OCI-LY7 (cell line): ENCODE measurements around the gene GLT8D2. TPM values are rescaled to one million over a fixed set of nuclear protein-coding genes. Genes with fewer than 3 reads are reported as not detected.

Source experiments
- BruUV-seq: library from RNA; stranded (reverse); fragments of 400-500 nt; replicated peaks from 2 replicates; lab custom pipeline; 2021; lab: Mats Ljungman, UMichigan
- CTCF ChIA-PET: fragments of 300-600 bp; sonication (Branson Sonifier 250); formaldehyde crosslinking; loops from one replicate; lab custom pipeline; 2022; ENCODE audit warnings: antibody characterized with exemption; ENCODE audit not compliant: unreplicated experiment; lab: Charles Lee
- POLR2A ChIA-PET: fragments of 300-600 bp; sonication (Branson Sonifier 250); formaldehyde crosslinking; loops from one replicate; lab custom pipeline; 2022; ENCODE audit warnings: antibody characterized with exemption; lab: Charles Lee
- DNase-seq: peaks from one replicate; pipeline ENCODE4 v3.0.0-alpha.2; 2015; ENCODE audit warnings: low spot score
- H2AFZ ChIP-seq: fragments of 200-600 bp; sonication (generic), shearing (Covaris generic); 2 replicates; pipeline ENCODE4 v1.6.1; 2014; ENCODE audit warnings: mild to moderate bottlenecking, antibody characterized with exemption, low read length, moderate library complexity
- H3K27ac ChIP-seq: fragments of 200-600 bp; sonication (generic); 2 replicates; pipeline ENCODE4 v1.5.1; 2014; ENCODE audit warnings: mixed run types, low read depth, mild to moderate bottlenecking, moderate library complexity, low read length, inconsistent platforms; ENCODE audit not compliant: poor library complexity, severe bottlenecking
- H3K36me3 ChIP-seq: fragments of 200-600 bp; sonication (generic); 2 replicates; pipeline ENCODE4 v1.6.1; 2014; ENCODE audit warnings: mild to moderate bottlenecking, antibody characterized with exemption, low read length, moderate library complexity, mixed read lengths; ENCODE audit not compliant: insufficient read depth
- H3K4me1 ChIP-seq: fragments of 200-600 bp; sonication (generic); 2 replicates; pipeline ENCODE4 v1.5.1; 2014; ENCODE audit warnings: mild to moderate bottlenecking, low read length; ENCODE audit not compliant: insufficient read depth, poor library complexity, severe bottlenecking
- H3K4me2 ChIP-seq: fragments of 200-600 bp; sonication (generic); 2 replicates; pipeline ENCODE4 v1.6.1; 2014; ENCODE audit warnings: mild to moderate bottlenecking, low read length
- H3K4me3 ChIP-seq: fragments of 200-600 bp; sonication (generic); 2 replicates; pipeline ENCODE4 v1.5.1; 2014; ENCODE audit warnings: mild to moderate bottlenecking, low read depth, low read length; ENCODE audit not compliant: poor library complexity, severe bottlenecking
- H3K79me2 ChIP-seq: fragments of 200-600 bp; sonication (generic); 2 replicates; pipeline ENCODE4 v1.6.1; 2016; ENCODE audit warnings: low read depth, mild to moderate bottlenecking, low read length, moderate library complexity, mixed read lengths; ENCODE audit not compliant: insufficient read depth
- H3K9me2 ChIP-seq: fragments of 200-600 bp; sonication (generic); 2 replicates; pipeline ENCODE4 v1.6.1; 2016; ENCODE audit warnings: mild to moderate bottlenecking, low read length, mixed read lengths; ENCODE audit not compliant: insufficient read depth
- H3K9me3 ChIP-seq: fragments of 200-600 bp; sonication (generic); 2 replicates; pipeline ENCODE4 v1.6.1; 2014; ENCODE audit warnings: mild to moderate bottlenecking, mixed run types, low read length, mixed read lengths
- H4K20me1 ChIP-seq: fragments of 200-600 bp; sonication (generic); 2 replicates; pipeline ENCODE4 v1.6.1; 2014; ENCODE audit warnings: mild to moderate bottlenecking, antibody characterized with exemption, low read length, moderate library complexity, mixed read lengths; ENCODE audit not compliant: insufficient read depth
- EZH2phosphoT487 ChIP-seq: fragments of 200-600 bp; sonication (generic); IDR thresholded peaks from 2 replicates; pipeline ENCODE4 v1.6.1; 2018; ENCODE audit warnings: low read depth, borderline replicate concordance, mild to moderate bottlenecking, mixed run types, antibody characterized with exemption, low read length, moderate library complexity, mixed read lengths
- intact Hi-C: fragments of 100-400 bp; cut with micrococcal nuclease; formaldehyde crosslinking; loops from one replicate; pipeline ENCODE4 v1.10.0; 2022; ENCODE audit not compliant: unreplicated experiment
- total RNA-seq, 2 experiments: library from RNA; depleted of rRNA in 1 of 2; stranded (reverse); fragments of >200 nt in 1 of 2; shearing (Covaris generic) in 1 of 2; gene quantifications; 2 replicates each; pipeline ENCODE4 v1.2.3, GENCODE V29; 2014 to 2022
- TF ChIP-seq, protein P1 (sequence below): fragments of 200-600 bp; sonication (generic); conservative IDR thresholded peaks from 2 replicates; pipeline ENCODE4 v1.5.1; 2014; ENCODE audit warnings: mild to moderate bottlenecking, antibody characterized with exemption, low read length, moderate library complexity, mixed read lengths

Gene GLT8D2
- total RNA-seq, 2 experiments from 2014 or later = not detected

DNA sequence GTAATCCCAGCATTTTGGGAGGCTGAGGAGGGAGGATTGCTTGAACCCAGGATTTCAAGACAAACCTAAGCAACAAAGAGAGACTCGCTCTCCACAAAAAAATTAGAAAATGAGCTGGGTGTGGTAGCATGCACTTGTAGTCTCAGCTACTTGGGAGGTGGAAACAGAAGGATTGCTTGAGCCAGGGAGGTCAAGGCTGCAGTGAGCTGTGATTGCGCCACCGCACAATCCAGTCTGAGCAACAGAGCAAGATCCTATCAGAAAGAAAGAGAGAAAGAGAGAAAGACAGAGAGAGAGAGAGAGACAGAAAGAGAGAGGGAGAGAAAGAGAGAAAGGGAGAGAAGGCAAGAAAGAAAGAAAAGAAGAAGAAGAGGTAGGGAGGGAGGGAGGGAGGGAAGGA, 47.3 kb downstream of the GLT8D2 start:
- intact Hi-C loops = no loop called here
- no peak for DNase-seq
- Histone ChIP-seq H3K4me2 (no peak overlapping the region), H2AFZ (no peak overlapping the region), H3K27ac (no peak overlapping the region), H3K4me3 (no peak overlapping the region), H3K9me3 (no peaks in the 10 kb centered on the region), H4K20me1 (no peaks in the 10 kb centered on the region), H3K79me2 (no peaks in the 10 kb centered on the region), H3K4me1 (no peaks in the 10 kb centered on the region), H3K36me3 (no peaks in the 10 kb centered on the region), H3K9me2 (no peaks in the 10 kb centered on the region)
- POLR2A ChIA-PET = no interaction called here
- CTCF ChIA-PET = no interaction called here
- BruUV-seq = no TSS peak
- TF ChIP-seq EZH2phosphoT487 = no peak
- TF ChIP-seq, protein P1, sequence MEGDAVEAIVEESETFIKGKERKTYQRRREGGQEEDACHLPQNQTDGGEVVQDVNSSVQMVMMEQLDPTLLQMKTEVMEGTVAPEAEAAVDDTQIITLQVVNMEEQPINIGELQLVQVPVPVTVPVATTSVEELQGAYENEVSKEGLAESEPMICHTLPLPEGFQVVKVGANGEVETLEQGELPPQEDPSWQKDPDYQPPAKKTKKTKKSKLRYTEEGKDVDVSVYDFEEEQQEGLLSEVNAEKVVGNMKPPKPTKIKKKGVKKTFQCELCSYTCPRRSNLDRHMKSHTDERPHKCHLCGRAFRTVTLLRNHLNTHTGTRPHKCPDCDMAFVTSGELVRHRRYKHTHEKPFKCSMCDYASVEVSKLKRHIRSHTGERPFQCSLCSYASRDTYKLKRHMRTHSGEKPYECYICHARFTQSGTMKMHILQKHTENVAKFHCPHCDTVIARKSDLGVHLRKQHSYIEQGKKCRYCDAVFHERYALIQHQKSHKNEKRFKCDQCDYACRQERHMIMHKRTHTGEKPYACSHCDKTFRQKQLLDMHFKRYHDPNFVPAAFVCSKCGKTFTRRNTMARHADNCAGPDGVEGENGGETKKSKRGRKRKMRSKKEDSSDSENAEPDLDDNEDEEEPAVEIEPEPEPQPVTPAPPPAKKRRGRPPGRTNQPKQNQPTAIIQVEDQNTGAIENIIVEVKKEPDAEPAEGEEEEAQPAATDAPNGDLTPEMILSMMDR = no peak

DNA sequence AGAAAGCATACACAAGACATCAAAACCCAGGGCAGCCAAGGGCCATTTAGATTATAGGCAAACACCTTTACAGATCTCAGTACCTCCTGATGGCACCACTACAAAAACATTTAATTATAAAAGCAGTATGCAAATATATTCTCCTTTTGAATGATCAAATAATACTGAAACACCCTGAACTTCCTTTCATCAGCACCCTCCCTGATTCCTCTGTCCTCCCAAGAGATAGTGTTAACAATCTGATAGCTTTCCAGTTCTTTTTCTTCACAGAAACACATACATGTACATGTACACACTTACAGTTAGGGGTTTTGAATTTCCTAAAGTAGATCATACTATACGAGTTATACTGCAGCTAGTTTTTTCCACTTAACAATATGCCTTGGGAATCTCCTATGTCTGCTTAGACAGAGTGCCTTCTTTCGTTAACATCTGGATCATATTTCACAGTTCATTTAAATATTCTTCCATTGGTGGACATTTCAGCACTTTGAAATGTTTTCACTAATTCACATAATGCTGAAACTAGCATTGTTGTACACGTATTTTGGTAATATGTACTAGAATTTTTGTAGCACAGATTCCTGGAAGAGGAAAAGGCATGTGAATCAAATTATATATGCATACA, 49.1 kb downstream of the GLT8D2 start:
- intact Hi-C loops = no loop called here
- BruUV-seq = no TSS peak
- Histone ChIP-seq H3K4me3 (no peak overlapping the region), H3K4me1 (no peaks in the 10 kb centered on the region), H4K20me1 (no peaks in the 10 kb centered on the region), H3K9me3 (no peaks in the 10 kb centered on the region), H3K4me2 (no peak overlapping the region), H2AFZ (no peak overlapping the region), H3K9me2 (no peaks in the 10 kb centered on the region), H3K79me2 (no peaks in the 10 kb centered on the region), H3K36me3 (no peaks in the 10 kb centered on the region), H3K27ac (no peak overlapping the region)
- POLR2A ChIA-PET = no interaction called here
- TF ChIP-seq, protein P1 = no peak
- no peak for TF ChIP-seq EZH2phosphoT487
- DNase-seq = no peak
- CTCF ChIA-PET = no interaction called here

DNA sequence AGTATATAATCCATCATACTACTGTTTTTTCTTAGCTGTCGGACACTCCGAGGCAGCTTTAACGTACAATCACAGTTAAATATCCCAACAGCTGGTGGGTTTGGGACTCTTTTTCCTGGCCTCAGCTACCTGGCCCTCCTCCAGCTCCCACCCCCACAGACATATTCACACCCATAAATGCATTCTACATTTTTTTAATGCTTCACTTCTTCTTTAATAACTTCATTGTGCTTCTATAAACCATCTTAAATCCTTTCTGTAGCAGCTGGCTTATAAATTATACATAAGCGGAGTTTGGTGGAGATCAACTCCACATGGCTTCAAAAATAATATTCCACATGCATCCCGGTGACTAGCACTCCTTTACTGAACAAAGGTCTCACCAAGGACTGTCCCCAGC, 51.0 kb downstream of the GLT8D2 start:
- Histone ChIP-seq H3K79me2 (no peaks in the 10 kb centered on the region), H3K4me1 (no peaks in the 10 kb centered on the region), H3K4me2 (no peak overlapping the region), H3K27ac (no peak overlapping the region), H3K9me3 (no peaks in the 10 kb centered on the region), H4K20me1 (no peaks in the 10 kb centered on the region), H3K36me3 (no peaks in the 10 kb centered on the region), H3K4me3 (no peak overlapping the region), H2AFZ (no peak overlapping the region), H3K9me2 (no peaks in the 10 kb centered on the region)
- no TSS peak for BruUV-seq
- DNase-seq = no peak
- POLR2A ChIA-PET = no interaction called here
- CTCF ChIA-PET = interaction anchor here (1.0 kb wide), 1 partner anchor 43 kb away, joined by 3 read pairs; no protein-coding TSS in a partner anchor
- intact Hi-C loops = no loop called here
- TF ChIP-seq, protein P1 = no peak
- TF ChIP-seq EZH2phosphoT487 = no peak
